GM15510 (cell line): ENCODE results near the gene TMEM9B.

Experiments
- POLR2A ChIP-seq: IDR thresholded peaks from 3 replicates; pipeline ENCODE4 v1.6.1; 2011; ENCODE audit warnings: borderline replicate concordance; ENCODE audit not compliant: insufficient read length; ENCODE audit errors: extremely low read depth

TMEM9B gene

GRCh38 chr11:8964324-8965320 lies at the start of gene TMEM9B:
Gene TMEM9B, minus strand, starts transcription at chr11:8964442. Its CDS starts 129 bp downstream, at chr11:8964313.
- TF ChIP-seq POLR2A: peak; percentile 82

GRCh38 chr11:9013373-9013772 lies 49.1 kb upstream of the TMEM9B start:
- TF ChIP-seq POLR2A: no peak

DNA sequence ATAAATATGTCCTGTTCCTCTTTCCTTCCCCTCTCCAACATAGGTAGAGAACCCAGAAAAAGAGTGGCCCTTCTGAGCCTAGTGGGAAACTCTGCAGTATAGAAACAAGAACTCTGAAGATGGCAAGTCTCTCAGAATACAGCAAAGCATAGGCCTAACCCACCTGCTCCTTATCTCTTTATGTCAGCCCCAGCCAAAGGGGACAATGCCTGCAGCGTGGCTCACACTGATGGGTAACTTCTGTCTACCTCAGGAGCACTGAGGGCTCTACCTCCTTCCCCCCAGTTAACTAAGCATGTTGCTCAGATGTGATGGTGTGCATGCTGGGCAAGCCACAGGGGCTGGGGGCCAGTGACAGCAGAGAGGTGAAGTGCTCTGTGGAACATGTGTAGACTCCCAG lies 44.4 kb upstream of the TMEM9B start:
- no peak for TF ChIP-seq POLR2A

GRCh38 chr11:9008011-9008550 lies 43.8 kb upstream of the TMEM9B start:
- no peak for TF ChIP-seq POLR2A

GRCh38 chr11:9005087-9005486 lies 40.8 kb upstream of the TMEM9B start:
- TF ChIP-seq POLR2A: no peak

GRCh38 chr11:9004183-9004926 lies 40.1 kb upstream of the TMEM9B start:
- TF ChIP-seq POLR2A: no peak

- no peak for TF ChIP-seq POLR2A
Measured at GRCh38 chr11:9003573-9004182, 39.4 kb upstream of the TMEM9B start, which contains the start of gene NRIP3. Gene NRIP3, minus strand, starts transcription at chr11:9004001. Its CDS starts 66 bp downstream, at chr11:9003935.

GRCh38 chr11:9002920-9003572 lies 38.8 kb upstream of the TMEM9B start:
- TF ChIP-seq POLR2A: no peak

- TF ChIP-seq POLR2A: no peak
Measured at GRCh38 chr11:9001736-9002135, 37.5 kb upstream of the TMEM9B start.

DNA sequence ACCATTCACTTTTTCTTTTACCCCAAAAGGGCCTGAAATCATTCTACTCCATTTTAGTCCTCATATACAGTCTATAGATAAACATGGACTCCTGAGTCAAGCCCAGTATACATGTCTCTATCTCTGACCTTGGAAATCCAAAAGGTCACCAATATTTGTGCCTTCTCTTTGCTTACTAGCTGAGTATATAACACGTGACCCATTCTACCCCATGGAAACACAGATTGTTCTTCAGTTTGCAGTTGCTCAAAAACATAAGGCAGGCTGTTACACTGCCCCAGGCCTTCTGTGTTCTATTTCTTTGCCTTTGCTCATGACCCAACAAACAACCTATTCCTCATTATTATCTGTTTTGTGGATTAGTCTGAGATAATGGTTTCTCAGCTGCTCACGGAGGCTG lies 33.8 kb upstream of the TMEM9B start:
- TF ChIP-seq POLR2A: no peak

DNA sequence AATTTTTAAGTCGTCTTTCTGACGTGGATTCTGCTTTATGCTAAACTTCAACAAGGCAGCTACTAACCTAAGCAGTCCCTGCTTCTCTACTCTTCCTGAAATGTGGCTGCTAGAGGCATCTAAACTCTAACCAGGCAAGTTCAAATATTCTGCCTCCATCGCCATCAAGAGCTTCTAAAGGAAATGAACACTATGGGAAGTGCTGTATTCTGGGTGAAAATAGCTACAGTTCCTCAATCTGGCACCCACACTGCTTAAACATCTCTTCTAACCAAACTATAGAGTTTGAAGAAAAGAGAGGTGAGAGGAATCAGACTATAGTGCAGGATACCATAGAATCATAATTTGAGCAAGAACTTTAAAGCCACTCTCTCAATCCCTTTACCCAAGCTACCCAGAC lies 33.2 kb upstream of the TMEM9B start:
- no peak for TF ChIP-seq POLR2A

DNA sequence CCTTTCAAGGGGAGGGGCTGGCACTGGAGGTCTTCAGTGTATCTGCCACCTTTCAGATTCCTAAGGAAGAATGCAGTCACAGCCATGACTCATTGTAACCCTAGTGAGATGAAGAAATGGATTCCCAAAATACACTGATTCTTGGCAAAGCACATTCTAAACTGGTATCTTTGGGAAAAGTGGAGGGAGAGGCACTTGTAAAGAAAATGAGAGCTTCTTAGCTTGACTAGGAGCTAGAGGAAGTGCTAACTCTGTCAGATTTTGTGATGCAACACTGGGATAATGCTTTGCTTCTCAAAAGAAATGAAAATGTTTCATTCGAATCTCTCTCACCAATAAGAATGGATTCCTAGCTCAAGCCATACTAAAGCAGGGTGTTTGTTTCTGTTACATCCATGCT lies 25.2 kb upstream of the TMEM9B start:
- no peak for TF ChIP-seq POLR2A

DNA sequence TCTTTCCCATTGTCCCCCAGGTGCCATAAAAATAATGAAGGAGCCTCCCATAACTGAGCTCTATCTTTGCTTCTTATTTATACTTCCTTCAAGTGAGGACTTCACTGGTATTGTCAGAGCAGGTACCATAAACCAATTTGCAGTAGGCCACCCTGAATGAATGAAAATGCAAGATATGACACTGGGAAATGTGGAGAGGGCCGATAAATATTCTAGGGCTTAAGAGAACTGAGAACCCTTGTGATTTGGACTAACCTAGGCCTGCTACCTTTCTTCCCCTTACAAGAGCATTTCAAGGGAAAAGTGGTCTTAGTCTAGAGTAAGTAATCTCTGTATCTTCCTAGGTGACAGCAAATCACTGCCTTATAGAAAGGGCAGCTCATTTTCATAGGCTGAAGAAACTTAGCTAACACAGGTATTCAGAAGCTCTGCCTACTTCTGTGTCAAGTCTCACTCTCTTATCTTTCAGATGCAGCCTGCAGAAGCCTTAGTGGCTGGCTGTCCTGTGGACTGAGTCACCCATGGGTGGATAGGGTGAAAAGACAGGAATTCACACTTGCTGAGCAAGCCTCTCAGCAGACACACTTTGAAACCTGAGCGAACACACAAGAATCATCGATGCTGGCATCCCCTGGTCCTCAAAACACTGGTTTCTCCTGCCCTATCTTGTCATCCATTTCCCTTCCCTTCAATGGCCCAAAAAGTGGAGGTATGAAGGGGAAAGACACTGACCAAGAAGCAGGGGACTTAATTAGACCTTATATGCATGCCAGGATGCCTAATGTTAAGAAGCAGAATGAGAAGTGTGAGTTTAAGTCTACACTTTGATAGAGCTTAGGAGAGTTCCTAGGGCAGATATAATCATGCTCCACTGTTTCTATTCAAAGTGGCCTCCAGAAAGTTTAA lies 24.3 kb upstream of the TMEM9B start:
- no peak for TF ChIP-seq POLR2A

- no peak for TF ChIP-seq POLR2A
Measured at GRCh38 chr11:8987446-8987845, 23.2 kb upstream of the TMEM9B start.

GRCh38 chr11:8985462-8985861 lies 21.2 kb upstream of the TMEM9B start:
- no peak for TF ChIP-seq POLR2A
